ENCODE data around the gene KCNJ9. TPM values are rescaled to one million over a fixed set of nuclear protein-coding genes. Genes with fewer than 3 reads are reported as not detected.

The KCNJ9 gene
- total RNA-seq, 3 donors from 2014 or later (not counting 1 experiment from before 2014, with no cell fraction given), result not detected

- H3K27me3 Mint-ChIP-seq (ENCODE audit: low read depth in 2 of 2), result peaks cover 20 to 33% of the 10 kb centered on the region in 2 donors
- Histone ChIP-seq H3K4me3 (ENCODE audit: low read length) (no peak overlapping the region), H3K27ac (ENCODE audit: low read length) (no peak overlapping the region), H3K27me3 (ENCODE audit: control insufficient read depth, insufficient read depth, low read length) (no peaks in the 10 kb centered on the region), H3K4me1 (ENCODE audit: control insufficient read depth, insufficient read depth, low read length) (no peaks in the 10 kb centered on the region), H3K9me3 (ENCODE audit: control insufficient read depth, insufficient read depth, low read length) (no peaks in the 10 kb centered on the region), H3K36me3 (ENCODE audit: control insufficient read depth, insufficient read depth, low read length) (no peaks in the 10 kb centered on the region)
- no peak overlapping the region for H3K27ac Mint-ChIP-seq
- no peaks in the 10 kb centered on the region for H3K4me1 Mint-ChIP-seq
- intact Hi-C loops (cut with micrococcal nuclease), result no loop called here
- no peak for DNase-seq
- no peak for ATAC-seq
- H3K4me3 Mint-ChIP-seq, result no peak overlapping the region
- no peak for TF ChIP-seq CTCF (IDR thresholded peaks at IDR 0.05)
- 91% methylated on average over 8 of the region's 8 CpGs for WGBS (ENCODE audit: insufficient coverage)
- H3K36me3 Mint-ChIP-seq, result no peaks in the 10 kb centered on the region
- H3K9me3 Mint-ChIP-seq, result no peaks in the 10 kb centered on the region
These were observed 58.5 kb downstream of the KCNJ9 start for GRCh38 chr1:160139840-160140239.

Other genes starting within 250 kb of the KCNJ9 start
- not detected for gene VSIG8, start 218.9 kb upstream of the KCNJ9 start, total RNA-seq
- 1 to 10 TPM; 1.3 to 5.0 (median 1.6) TPM for gene CFAP45, start 181.4 kb upstream of the KCNJ9 start, total RNA-seq
- 100 to 1,000 TPM; 344 to 394 (median 358) TPM for gene TAGLN2, start 156.0 kb upstream of the KCNJ9 start, total RNA-seq
- gene IGSF9, start 135.9 kb upstream of the KCNJ9 start, total RNA-seq, result not detected
- gene SLAMF9, start 127.3 kb upstream of the KCNJ9 start, total RNA-seq, result not detected
- gene PIGM, start 49.5 kb upstream of the KCNJ9 start, total RNA-seq, result 1 to 10 TPM; 3.8 to 5.1 (median 3.9) TPM
- gene KCNJ10, start 11.4 kb upstream of the KCNJ9 start, total RNA-seq, result not detected
- gene IGSF8, start 17.1 kb downstream of the KCNJ9 start, total RNA-seq, result 10 to 100 TPM; 26.3 to 35.3 (median 32.1) TPM
- not detected for gene ATP1A2, start 34.2 kb downstream of the KCNJ9 start, total RNA-seq
- gene ATP1A4, start 70.1 kb downstream of the KCNJ9 start, total RNA-seq, result not detected
- not detected for gene CASQ1, start 109.0 kb downstream of the KCNJ9 start, total RNA-seq
- 10 to 100 TPM; 25.3 to 27.9 (median 25.5) TPM for gene PEA15, start 123.8 kb downstream of the KCNJ9 start, total RNA-seq
- 100 to 1,000 TPM; 189 to 201 (median 189) TPM for gene DCAF8, start 181.0 kb downstream of the KCNJ9 start, total RNA-seq
- 10 to 100 TPM; 41.5 to 48.8 (median 47.8) TPM for gene PEX19, start 203.6 kb downstream of the KCNJ9 start, total RNA-seq